Right atrium auricular region (tissue), 2 donors: Measurements from ENCODE around the gene HGS. TPM values are rescaled to one million over a fixed set of nuclear protein-coding genes. Genes with fewer than 3 reads are reported as not detected.

Experiments used
- DNase-seq: peaks from one replicate; pipeline ENCODE4 v3.0.0-alpha.2; 2019; ENCODE audit warnings: low spot score
- H3K27ac ChIP-seq, 2 donors: fragments of 200-600 bp; sonication (generic); 1 replicate in 1 of 2; 2 replicates in 1 of 2; pipeline ENCODE4 v1.5.1; 2016 to 2019
- H3K27me3 ChIP-seq, 2 donors: fragments of 200-600 bp; sonication (generic); one replicate each; pipeline versions ENCODE4 v1.5.1 to v1.6.0; 2017 to 2019
- H3K36me3 ChIP-seq: fragments of 200-600 bp; sonication (generic); one replicate; pipeline ENCODE4 v1.5.1; 2016
- H3K4me1 ChIP-seq, 2 donors: fragments of 200-600 bp; sonication (generic); one replicate each; pipeline versions ENCODE4 v1.5.1 to v1.6.0; 2017 to 2019
- H3K4me3 ChIP-seq, 2 donors: fragments of 200-600 bp; sonication (generic); 1 replicate in 1 of 2; 2 replicates in 1 of 2; pipeline ENCODE4 v1.5.1; 2017 to 2019; ENCODE audit warnings: mild to moderate bottlenecking in 1 of 2, moderate library complexity in 1 of 2
- H3K9me3 ChIP-seq, 2 donors: fragments of 200-600 bp; sonication (generic); one replicate each; pipeline ENCODE4 v1.5.1; 2019
- total RNA-seq, 2 donors: library from RNA; depleted of rRNA; stranded (reverse); fragments of >200 nt; gene quantifications; one replicate each; pipeline ENCODE4 v1.1.0, GENCODE V29; 2016
- TF ChIP-seq, protein P1 (sequence below), 2 donors: fragments of 200-600 bp; sonication (generic); IDR thresholded peaks; one replicate each; pipeline ENCODE4 v1.5.1; 2019; ENCODE audit warnings: antibody characterized with exemption in 2 of 2

HGS gene
- total RNA-seq, 2 donors from 2014 or later: 33.7 to 59.5 TPM

DNA sequence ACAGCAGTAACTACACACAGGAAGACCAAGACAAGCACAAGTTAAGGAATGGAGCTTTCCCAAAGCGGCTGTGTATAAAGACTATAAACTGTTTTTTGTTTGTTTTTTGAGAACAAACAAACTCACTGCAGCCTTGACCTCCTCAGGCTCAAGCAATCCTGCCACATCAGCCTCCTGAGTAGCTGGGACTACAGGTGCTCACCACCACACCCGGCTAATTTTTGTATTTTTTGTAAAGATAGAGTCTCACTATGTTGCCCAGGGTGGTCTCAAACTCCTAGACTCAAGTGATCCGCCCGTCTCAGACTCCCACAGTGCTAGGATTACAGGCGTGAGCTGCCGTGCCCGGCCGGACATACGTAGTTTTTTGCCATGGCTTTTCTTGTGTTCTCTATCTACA lies 23.4 kb upstream of the HGS start:
- Histone ChIP-seq H3K36me3 (no peaks in the 10 kb centered on the region), H3K27ac (no peak overlapping the region), H3K9me3 (no peaks in the 10 kb centered on the region), H3K4me3 (no peak overlapping the region), H3K4me1 (peaks cover 0 to 6% of the 10 kb centered on the region in 2 donors), H3K27me3 (no peaks in the 10 kb centered on the region)
- TF ChIP-seq, protein P1, sequence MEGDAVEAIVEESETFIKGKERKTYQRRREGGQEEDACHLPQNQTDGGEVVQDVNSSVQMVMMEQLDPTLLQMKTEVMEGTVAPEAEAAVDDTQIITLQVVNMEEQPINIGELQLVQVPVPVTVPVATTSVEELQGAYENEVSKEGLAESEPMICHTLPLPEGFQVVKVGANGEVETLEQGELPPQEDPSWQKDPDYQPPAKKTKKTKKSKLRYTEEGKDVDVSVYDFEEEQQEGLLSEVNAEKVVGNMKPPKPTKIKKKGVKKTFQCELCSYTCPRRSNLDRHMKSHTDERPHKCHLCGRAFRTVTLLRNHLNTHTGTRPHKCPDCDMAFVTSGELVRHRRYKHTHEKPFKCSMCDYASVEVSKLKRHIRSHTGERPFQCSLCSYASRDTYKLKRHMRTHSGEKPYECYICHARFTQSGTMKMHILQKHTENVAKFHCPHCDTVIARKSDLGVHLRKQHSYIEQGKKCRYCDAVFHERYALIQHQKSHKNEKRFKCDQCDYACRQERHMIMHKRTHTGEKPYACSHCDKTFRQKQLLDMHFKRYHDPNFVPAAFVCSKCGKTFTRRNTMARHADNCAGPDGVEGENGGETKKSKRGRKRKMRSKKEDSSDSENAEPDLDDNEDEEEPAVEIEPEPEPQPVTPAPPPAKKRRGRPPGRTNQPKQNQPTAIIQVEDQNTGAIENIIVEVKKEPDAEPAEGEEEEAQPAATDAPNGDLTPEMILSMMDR (IDR thresholded peaks at IDR 0.05): no peak
- no peak for DNase-seq

DNA sequence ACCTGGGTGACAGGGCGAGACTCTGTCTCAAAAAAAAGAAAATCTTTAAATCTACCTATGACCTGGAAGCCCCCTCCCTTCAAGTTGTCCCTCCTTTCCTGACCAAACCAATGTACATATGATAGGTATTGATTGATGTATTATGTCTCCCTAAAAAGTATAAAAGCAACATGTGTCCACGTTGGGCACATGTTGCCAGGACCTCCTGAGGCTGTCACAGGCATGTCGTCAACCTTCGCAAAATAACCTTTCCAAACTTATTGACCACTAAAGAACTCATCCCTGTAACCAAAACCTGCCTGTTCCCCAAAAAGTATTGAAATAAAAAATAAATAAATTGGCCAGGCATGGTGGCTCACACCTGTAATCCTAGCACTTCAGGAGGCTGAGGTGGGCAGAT lies 21.8 kb upstream of the HGS start:
- peaks cover 0 to 15% of the 10 kb centered on the region in 2 donors for H3K4me1 ChIP-seq
- H3K36me3 ChIP-seq: no peaks in the 10 kb centered on the region
- DNase-seq: no peak

DNA sequence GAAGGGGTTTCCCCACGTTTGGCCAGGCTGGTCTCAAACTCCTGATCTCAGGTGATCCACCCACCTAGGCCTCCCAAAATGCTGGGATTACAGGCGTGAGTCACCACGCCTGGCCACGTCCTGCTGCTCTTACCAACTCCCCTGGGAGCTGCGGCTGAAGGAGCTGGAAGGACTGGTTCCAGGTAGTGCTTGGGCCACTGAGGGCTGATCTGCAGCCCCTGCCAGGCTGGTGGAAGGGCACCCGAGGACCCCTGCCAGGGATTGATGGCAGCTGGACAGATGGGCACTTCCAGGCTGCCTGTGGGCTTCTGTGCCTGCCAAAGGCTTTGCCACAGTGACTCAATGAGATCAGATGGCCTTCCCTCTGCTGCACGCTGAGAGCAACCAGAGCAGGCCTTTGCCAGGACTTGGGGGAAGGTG lies 19.8 kb upstream of the HGS start:
- Histone ChIP-seq H3K9me3 (no peaks in the 10 kb centered on the region), H3K36me3 (no peaks in the 10 kb centered on the region), H3K4me1 (peaks cover 0 to 29% of the 10 kb centered on the region in 2 donors), H3K4me3 (no peak overlapping the region), H3K27ac (no peak overlapping the region), H3K27me3 (no peaks in the 10 kb centered on the region)
- no peak for DNase-seq
- TF ChIP-seq, protein P1 (IDR thresholded peaks at IDR 0.05): no peak

More for the DNA sequence above, 21.8 kb upstream of the HGS start:
- TF ChIP-seq, protein P1 (IDR thresholded peaks at IDR 0.05): no peak
- Histone ChIP-seq H3K4me3 (no peak overlapping the region), H3K27me3 (no peaks in the 10 kb centered on the region), H3K27ac (no peak overlapping the region), H3K9me3 (no peaks in the 10 kb centered on the region)

DNA sequence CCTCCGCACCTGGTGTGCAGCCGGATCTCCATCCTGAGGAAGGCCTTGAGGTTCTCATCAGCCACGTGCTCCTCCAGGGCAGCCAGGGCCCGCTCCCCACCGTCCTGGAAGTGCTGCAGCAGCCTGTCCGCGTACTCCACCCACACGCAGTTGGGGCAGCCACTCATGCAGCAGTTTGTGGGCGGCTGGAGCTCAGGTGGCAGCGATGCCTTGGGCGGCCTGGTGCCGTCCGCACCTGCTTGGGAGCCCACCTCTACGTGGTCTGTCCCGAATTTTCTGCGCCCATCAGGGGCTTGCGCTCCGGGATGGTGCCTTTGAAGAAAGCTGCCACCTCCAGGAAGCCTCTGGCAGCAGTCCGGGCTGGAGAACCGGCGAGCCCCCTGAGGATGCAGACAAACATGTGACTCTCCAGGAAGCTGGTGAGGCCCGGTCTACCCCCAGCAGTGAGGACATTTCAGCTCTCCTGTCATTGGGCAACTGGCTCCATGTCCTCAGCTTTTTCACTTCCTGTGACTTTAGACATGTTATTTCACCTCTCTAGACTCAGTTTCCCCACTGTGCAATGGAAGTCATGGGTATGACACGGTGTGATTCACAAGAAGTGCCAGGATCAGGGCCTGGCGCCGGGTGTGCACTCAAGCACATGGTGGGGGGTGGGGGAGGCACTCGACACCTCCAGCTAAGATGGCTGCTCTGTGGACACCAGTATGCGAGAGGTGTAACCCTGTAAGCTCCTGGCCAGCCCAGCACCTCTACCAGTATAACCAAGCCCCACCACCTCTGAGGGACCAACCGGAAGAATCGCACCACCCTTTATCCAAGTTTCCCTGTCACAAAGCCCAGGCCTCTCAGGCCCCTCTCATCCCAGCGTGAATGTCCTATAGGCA lies 18.4 kb upstream of the HGS start:
- H3K36me3 ChIP-seq: peaks cover 14% of the 10 kb centered on the region
- TF ChIP-seq, protein P1 (IDR thresholded peaks at IDR 0.05): no peak
- H3K4me3 ChIP-seq: peak overlapping the region; percentile 89 to 99
- peaks cover 0 to 29% of the 10 kb centered on the region in 2 donors for H3K4me1 ChIP-seq
- peak overlapping the region; percentile 85 for H3K27ac ChIP-seq
- no peaks in the 10 kb centered on the region for H3K27me3 ChIP-seq
- H3K9me3 ChIP-seq: no peaks in the 10 kb centered on the region
- no peak for DNase-seq

DNA sequence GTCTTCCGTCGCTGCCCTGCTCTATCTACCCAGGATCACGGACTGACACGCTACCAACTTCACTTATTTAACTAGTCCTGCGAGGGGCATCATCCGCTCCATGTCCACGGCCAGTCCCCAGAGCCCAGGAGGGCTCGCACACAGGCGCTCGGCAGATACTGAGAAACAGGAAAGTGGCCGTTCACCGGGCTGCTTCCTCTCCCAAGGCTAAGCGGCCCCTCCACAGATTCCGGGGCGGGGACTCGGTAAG lies 17.8 kb upstream of the HGS start:
- Histone ChIP-seq H3K36me3 (peaks cover 17% of the 10 kb centered on the region), H3K9me3 (no peaks in the 10 kb centered on the region), H3K4me1 (peaks cover 0 to 29% of the 10 kb centered on the region in 2 donors), H3K27me3 (no peaks in the 10 kb centered on the region), H3K4me3 (peak overlapping the region; percentile 89 to 99), H3K27ac (peak overlapping the region; percentile 85)
- TF ChIP-seq, protein P1 (IDR thresholded peaks at IDR 0.05): no peak
- DNase-seq: no peak
